Measurements from ENCODE around the gene TNFRSF1B.
A peak's percentile ranks its signal among the peaks of the same experiment; 100 is the strongest.
"Not testable (repeated sequence)": the region's sequence is repeated elsewhere in the genome, so short reads cannot be mapped to it uniquely, and the experiment has no call there.

The TNFRSF1B gene

GRCh38 chr1:12224092-12224491 is 57.3 kb downstream of the TNFRSF1B start:
- DNase-seq = not testable (repeated sequence)

DNA sequence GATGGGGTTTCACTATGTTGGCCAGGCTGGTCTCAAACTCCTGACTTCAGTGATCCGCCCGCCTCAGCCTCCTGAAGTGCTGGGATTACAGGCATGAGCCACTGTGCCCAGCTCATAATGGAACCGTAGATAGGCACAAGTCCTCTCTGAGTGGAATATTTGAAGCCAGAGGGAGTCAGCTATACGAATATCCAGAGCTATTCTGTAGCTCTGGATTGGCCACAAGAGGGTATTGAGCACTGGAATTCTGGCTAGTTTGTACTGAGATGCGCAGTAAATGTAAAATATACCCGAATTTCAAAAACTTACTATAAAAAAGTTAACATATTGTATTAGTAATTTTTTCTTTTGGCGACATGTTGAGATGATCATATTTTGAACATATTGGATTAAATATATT is 62.2 kb downstream of the TNFRSF1B start:
- no peak for DNase-seq

GRCh38 chr1:12229386-12229834 is 62.6 kb downstream of the TNFRSF1B start:
- DNase-seq = no peak

- peak; percentile 83 for DNase-seq
Measured at GRCh38 chr1:12229835-12230548, 63.2 kb downstream of the TNFRSF1B start, which contains the start of gene VPS13D. VPS13D (plus strand) TSS chr1:12230030; CDS start chr1:12234267, 4,237 bp downstream.

- DNase-seq = peak; percentile 40
Measured at GRCh38 chr1:12230549-12231275, 63.9 kb downstream of the TNFRSF1B start.

- no peak for DNase-seq
Measured at GRCh38 chr1:12231276-12231595, 64.4 kb downstream of the TNFRSF1B start.

GRCh38 chr1:12232221-12232620 is 65.4 kb downstream of the TNFRSF1B start:
- no peak for DNase-seq

GRCh38 chr1:12244078-12244477 is 77.3 kb downstream of the TNFRSF1B start:
- peak; percentile 27 for DNase-seq

DNA sequence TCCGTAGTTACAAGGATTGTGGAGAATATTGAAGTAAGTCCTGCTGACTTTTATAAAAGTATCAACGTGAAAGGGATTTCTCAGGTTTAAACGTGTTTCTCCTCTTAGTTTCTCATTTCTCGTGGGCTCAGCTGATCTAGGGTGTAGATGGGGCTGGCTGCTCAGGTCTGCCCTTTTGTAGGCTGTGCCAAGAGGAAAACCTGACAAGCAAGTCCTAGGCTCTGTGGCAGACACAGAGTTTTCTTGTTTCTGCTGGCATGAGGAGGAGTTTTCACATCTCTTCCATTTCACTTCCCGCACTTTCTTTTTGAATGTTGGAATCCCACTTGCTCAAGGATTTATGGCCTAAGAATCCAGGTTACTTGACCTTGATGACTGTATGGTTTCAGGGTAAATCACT is 77.8 kb downstream of the TNFRSF1B start:
- no peak for DNase-seq

GRCh38 chr1:12245116-12245515 is 78.3 kb downstream of the TNFRSF1B start:
- no peak for DNase-seq

DNA sequence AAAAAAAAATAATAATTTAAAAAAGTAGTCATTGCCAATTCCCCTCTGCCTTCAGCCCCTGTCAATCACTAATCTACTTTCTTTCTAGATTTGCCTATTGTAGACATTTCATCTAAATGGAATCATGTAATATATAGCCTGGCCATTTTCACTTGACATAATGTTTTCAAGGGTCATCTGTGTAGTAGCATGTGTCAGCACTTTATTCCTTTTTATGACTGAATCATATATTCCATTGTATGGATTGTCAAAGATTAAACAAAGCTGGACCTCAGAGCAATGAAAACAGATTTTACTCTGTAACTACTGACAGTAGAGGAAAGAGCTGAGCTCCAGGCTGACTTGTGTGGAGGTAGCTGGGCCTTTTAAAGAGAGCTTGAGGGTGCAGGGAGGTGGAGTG is 78.9 kb downstream of the TNFRSF1B start:
- no peak for DNase-seq

DNA sequence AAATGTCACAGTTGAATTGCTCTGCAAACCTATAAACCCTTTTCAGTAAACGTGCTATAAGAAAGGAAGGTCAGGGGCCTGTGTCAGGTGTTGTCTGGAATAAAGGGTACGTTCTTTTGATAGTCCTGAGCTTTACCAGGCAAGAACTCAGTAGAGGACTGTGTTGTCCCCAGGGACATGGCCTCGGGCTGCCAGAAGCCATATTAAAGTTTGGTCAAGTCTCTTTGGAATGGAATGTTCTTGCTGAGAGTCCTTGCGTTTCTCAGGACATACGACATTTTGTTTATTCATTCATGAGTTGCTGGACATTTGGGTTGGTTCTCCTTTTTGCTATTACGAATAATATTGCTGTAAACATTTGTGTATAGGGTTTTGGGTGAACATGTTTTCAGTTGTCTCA is 79.8 kb downstream of the TNFRSF1B start:
- DNase-seq = no peak

GRCh38 chr1:12249181-12249580 is 82.4 kb downstream of the TNFRSF1B start:
- no peak for DNase-seq

- no peak for DNase-seq
Measured at GRCh38 chr1:12249748-12250147, 83.0 kb downstream of the TNFRSF1B start.

DNA sequence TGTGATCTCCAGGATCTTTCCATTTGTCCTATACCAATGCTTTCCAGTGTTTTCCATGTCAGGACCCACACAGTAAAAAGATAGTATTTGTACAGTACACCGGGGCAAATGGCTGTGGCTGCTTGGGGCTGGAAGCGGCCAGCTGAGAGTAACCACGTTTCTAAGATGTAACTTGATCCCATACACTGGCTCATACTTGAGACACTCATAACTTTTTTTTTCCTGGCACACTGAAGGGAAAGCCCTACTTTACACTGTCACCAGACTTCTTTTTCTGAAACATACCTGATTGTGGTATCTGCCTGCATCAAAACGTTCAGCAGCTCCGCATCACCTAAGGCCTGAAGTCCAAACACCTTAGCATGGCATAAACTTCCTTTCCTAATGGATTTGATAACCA is 84.7 kb downstream of the TNFRSF1B start:
- DNase-seq = no peak

- no peak for DNase-seq
Measured at GRCh38 chr1:12255913-12256312, 89.1 kb downstream of the TNFRSF1B start.

GRCh38 chr1:12258272-12258671 is 91.5 kb downstream of the TNFRSF1B start:
- DNase-seq = no peak

Data from CD4-positive, alpha-beta T cell treated with Interleukin-17A for 1 hour (primary cell).